NB4 (cell line): ENCODE data around the gene NDUFB10.

ENCODE experiments used
- DNase-seq: peaks from one replicate; pipeline ENCODE4 v3.0.0; 2010; ENCODE audit warnings: low read depth
- H3K4me3 ChIP-seq: one replicate; pipeline ENCODE4 v1.5.1; 2011; ENCODE audit warnings: mild to moderate bottlenecking, low read depth, low read length, moderate library complexity
- CTCF ChIP-seq: IDR thresholded peaks from one replicate; pipeline ENCODE4 v1.5.1; 2012; ENCODE audit warnings: low read depth, low read length
- MAX ChIP-seq: IDR thresholded peaks from 2 replicates; pipeline ENCODE4 v1.6.1; 2011; ENCODE audit warnings: low read depth, low read length
- MYC ChIP-seq: IDR thresholded peaks from 2 replicates; pipeline ENCODE4 v1.6.1; 2011; ENCODE audit warnings: low read depth, low read length
- POLR2A ChIP-seq: IDR thresholded peaks from 2 replicates; pipeline ENCODE4 v1.6.1; 2011; ENCODE audit warnings: mild to moderate bottlenecking; ENCODE audit not compliant: insufficient read length; ENCODE audit errors: extremely low read depth

The NDUFB10 gene

GRCh38 chr16:1923299-1924034, 35.9 kb upstream of the NDUFB10 start:
- H3K4me3 ChIP-seq, result no peak overlapping the region
- no peak for DNase-seq
- TF ChIP-seq CTCF (peak; percentile 8), MAX (no peak), POLR2A (no peak), MYC (no peak)

GRCh38 chr16:1924095-1924494, 35.2 kb upstream of the NDUFB10 start:
- DNase-seq, result no peak
- TF ChIP-seq MYC (no peak), POLR2A (no peak), MAX (no peak), CTCF (no peak)
- H3K4me3 ChIP-seq, result no peak overlapping the region

GRCh38 chr16:1926271-1926670, 33.1 kb upstream of the NDUFB10 start:
- no peak overlapping the region for H3K4me3 ChIP-seq
- TF ChIP-seq CTCF (no peak), MYC (no peak), MAX (no peak), POLR2A (no peak)
- DNase-seq, result no peak

- DNase-seq, result peak; percentile 47
- no peak overlapping the region for H3K4me3 ChIP-seq
Observed at GRCh38 chr16:1929105-1929504, 30.2 kb upstream of the NDUFB10 start.

GRCh38 chr16:1929578-1930337, 29.6 kb upstream of the NDUFB10 start:
- H3K4me3 ChIP-seq, result peak overlapping the region; percentile 28
- TF ChIP-seq CTCF, result peak; percentile 54
- TF ChIP-seq POLR2A, result peak; percentile 52
- TF ChIP-seq MYC, result peak; percentile 94
- peak; percentile 93 for TF ChIP-seq MAX
- DNase-seq, result peak; percentile 88

More at GRCh38 chr16:1929105-1929504, 30.2 kb upstream of the NDUFB10 start:
- TF ChIP-seq MAX, result no peak

GRCh38 chr16:1930338-1930720, 29.0 kb upstream of the NDUFB10 start:
- no peak overlapping the region for H3K4me3 ChIP-seq
- no peak for DNase-seq
- no peak for TF ChIP-seq MYC
- no peak for TF ChIP-seq MAX
- TF ChIP-seq POLR2A, result no peak
- TF ChIP-seq CTCF, result no peak
